ENCODE results near the gene TBC1D17. TPM values are rescaled to one million over a fixed set of nuclear protein-coding genes. Genes with fewer than 3 reads are reported as not detected.

Gene TBC1D17
- polyA plus RNA-seq, 1 donor from 2014 or later = 13.1 TPM

- Histone ChIP-seq H3F3A (ENCODE audit: insufficient read depth, low read length, poor library complexity, severe bottlenecking) (no peaks in the 10 kb centered on the region), H3K79me2 (replicated peaks; ENCODE audit: insufficient read depth, low read length) (peaks cover 29% of the 10 kb centered on the region), H4K20me1 (ENCODE audit: insufficient read depth) (peaks cover 40% of the 10 kb centered on the region), H3K36me3 (ENCODE audit: insufficient read depth, low read length) (no peaks in the 10 kb centered on the region), H3K4me2 (ENCODE audit: low read length) (no peak overlapping the region), H3K9ac (ENCODE audit: low read length) (no peak overlapping the region), H3K4me3 (ENCODE audit: low read length) (no peak overlapping the region), H3K27me3 (ENCODE audit: insufficient read depth, low read depth, low read length) (no peaks in the 10 kb centered on the region), H2AFZ (ENCODE audit: low read depth, low read length) (no peak overlapping the region), H3K9me3 (ENCODE audit: low read length) (no peaks in the 10 kb centered on the region), H3K27ac (ENCODE audit: low read length) (no peak overlapping the region), H3K9me2 (ENCODE audit: insufficient read depth, low read length) (no peaks in the 10 kb centered on the region)
- TF ChIP-seq, protein P1, sequence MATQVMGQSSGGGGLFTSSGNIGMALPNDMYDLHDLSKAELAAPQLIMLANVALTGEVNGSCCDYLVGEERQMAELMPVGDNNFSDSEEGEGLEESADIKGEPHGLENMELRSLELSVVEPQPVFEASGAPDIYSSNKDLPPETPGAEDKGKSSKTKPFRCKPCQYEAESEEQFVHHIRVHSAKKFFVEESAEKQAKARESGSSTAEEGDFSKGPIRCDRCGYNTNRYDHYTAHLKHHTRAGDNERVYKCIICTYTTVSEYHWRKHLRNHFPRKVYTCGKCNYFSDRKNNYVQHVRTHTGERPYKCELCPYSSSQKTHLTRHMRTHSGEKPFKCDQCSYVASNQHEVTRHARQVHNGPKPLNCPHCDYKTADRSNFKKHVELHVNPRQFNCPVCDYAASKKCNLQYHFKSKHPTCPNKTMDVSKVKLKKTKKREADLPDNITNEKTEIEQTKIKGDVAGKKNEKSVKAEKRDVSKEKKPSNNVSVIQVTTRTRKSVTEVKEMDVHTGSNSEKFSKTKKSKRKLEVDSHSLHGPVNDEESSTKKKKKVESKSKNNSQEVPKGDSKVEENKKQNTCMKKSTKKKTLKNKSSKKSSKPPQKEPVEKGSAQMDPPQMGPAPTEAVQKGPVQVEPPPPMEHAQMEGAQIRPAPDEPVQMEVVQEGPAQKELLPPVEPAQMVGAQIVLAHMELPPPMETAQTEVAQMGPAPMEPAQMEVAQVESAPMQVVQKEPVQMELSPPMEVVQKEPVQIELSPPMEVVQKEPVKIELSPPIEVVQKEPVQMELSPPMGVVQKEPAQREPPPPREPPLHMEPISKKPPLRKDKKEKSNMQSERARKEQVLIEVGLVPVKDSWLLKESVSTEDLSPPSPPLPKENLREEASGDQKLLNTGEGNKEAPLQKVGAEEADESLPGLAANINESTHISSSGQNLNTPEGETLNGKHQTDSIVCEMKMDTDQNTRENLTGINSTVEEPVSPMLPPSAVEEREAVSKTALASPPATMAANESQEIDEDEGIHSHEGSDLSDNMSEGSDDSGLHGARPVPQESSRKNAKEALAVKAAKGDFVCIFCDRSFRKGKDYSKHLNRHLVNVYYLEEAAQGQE (IDR thresholded peaks at IDR 0.05; ENCODE audit: borderline replicate concordance) = no peak
- no peak for TF ChIP-seq EZH2 (IDR thresholded peaks at IDR 0.05; ENCODE audit: borderline replicate concordance, insufficient read depth, low read length, poor library complexity, severe bottlenecking)
- TF ChIP-seq RAD21 (conservative IDR thresholded peaks at IDR 0.05) = no peak
- no peak for TF ChIP-seq SMC3 (conservative IDR thresholded peaks at IDR 0.05; ENCODE audit: poor library complexity)
- TF ChIP-seq MXI1 (conservative IDR thresholded peaks at IDR 0.05; ENCODE audit: poor library complexity, severe bottlenecking) = no peak
- TF ChIP-seq, protein P2, sequence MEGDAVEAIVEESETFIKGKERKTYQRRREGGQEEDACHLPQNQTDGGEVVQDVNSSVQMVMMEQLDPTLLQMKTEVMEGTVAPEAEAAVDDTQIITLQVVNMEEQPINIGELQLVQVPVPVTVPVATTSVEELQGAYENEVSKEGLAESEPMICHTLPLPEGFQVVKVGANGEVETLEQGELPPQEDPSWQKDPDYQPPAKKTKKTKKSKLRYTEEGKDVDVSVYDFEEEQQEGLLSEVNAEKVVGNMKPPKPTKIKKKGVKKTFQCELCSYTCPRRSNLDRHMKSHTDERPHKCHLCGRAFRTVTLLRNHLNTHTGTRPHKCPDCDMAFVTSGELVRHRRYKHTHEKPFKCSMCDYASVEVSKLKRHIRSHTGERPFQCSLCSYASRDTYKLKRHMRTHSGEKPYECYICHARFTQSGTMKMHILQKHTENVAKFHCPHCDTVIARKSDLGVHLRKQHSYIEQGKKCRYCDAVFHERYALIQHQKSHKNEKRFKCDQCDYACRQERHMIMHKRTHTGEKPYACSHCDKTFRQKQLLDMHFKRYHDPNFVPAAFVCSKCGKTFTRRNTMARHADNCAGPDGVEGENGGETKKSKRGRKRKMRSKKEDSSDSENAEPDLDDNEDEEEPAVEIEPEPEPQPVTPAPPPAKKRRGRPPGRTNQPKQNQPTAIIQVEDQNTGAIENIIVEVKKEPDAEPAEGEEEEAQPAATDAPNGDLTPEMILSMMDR (IDR thresholded peaks at IDR 0.05; ENCODE audit: poor library complexity, severe bottlenecking) = no peak
- no peak for TF ChIP-seq TAF1 (IDR thresholded peaks at IDR 0.05; ENCODE audit: low read depth)
- no peak for TF ChIP-seq EP300 (conservative IDR thresholded peaks at IDR 0.05; ENCODE audit: poor library complexity, severe bottlenecking)
- TF ChIP-seq POLR2AphosphoS5 (IDR thresholded peaks at IDR 0.05) = no peak
Measured at GRCh38 chr19:49857061-49857837, 20.3 kb upstream of the TBC1D17 start.

DNA sequence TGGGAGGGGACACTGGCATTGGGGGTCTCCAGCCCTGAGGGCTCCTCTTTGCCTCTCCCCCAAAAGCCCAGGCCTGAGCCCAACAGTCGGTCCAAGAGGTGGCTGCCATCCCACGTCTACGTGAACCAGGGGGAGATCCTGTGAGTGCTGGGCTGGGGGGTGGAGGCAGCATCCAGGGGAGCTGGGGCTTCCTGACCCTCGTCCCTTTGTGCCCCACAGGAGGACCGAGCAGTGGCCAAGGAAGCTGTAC is 19.7 kb upstream of the TBC1D17 start:
- H3K9me2 ChIP-seq (ENCODE audit: insufficient read depth, low read length) = no peaks in the 10 kb centered on the region
- no peaks in the 10 kb centered on the region for H3K27me3 ChIP-seq (ENCODE audit: insufficient read depth, low read depth, low read length)
- H3K36me3 ChIP-seq (ENCODE audit: insufficient read depth, low read length) = no peaks in the 10 kb centered on the region
- H3K9ac ChIP-seq (ENCODE audit: low read length) = no peak overlapping the region
- no peaks in the 10 kb centered on the region for H3F3A ChIP-seq (ENCODE audit: insufficient read depth, low read length, poor library complexity, severe bottlenecking)
- H4K20me1 ChIP-seq (ENCODE audit: insufficient read depth) = peaks cover 35% of the 10 kb centered on the region
- H2AFZ ChIP-seq (ENCODE audit: low read depth, low read length) = no peak overlapping the region
- TF ChIP-seq, protein P2 (IDR thresholded peaks at IDR 0.05; ENCODE audit: poor library complexity, severe bottlenecking) = no peak
- no peak for TF ChIP-seq TAF1 (IDR thresholded peaks at IDR 0.05; ENCODE audit: low read depth)
- TF ChIP-seq, protein P1 (IDR thresholded peaks at IDR 0.05; ENCODE audit: borderline replicate concordance) = no peak
- TF ChIP-seq SMC3 (conservative IDR thresholded peaks at IDR 0.05; ENCODE audit: poor library complexity) = no peak
- TF ChIP-seq EP300 (conservative IDR thresholded peaks at IDR 0.05; ENCODE audit: poor library complexity, severe bottlenecking) = no peak
- TF ChIP-seq POLR2AphosphoS5 (IDR thresholded peaks at IDR 0.05) = no peak
- TF ChIP-seq MXI1 (conservative IDR thresholded peaks at IDR 0.05; ENCODE audit: poor library complexity, severe bottlenecking) = no peak
- no peak for TF ChIP-seq EZH2 (IDR thresholded peaks at IDR 0.05; ENCODE audit: borderline replicate concordance, insufficient read depth, low read length, poor library complexity, severe bottlenecking)
- no peak for TF ChIP-seq RAD21 (conservative IDR thresholded peaks at IDR 0.05)
- no peaks in the 10 kb centered on the region for H3K9me3 ChIP-seq (ENCODE audit: low read length)
- no peak overlapping the region for H3K4me3 ChIP-seq (ENCODE audit: low read length)
- H3K27ac ChIP-seq (ENCODE audit: low read length) = no peak overlapping the region
- H3K79me2 ChIP-seq (replicated peaks; ENCODE audit: insufficient read depth, low read length) = peaks cover 24% of the 10 kb centered on the region
- no peak overlapping the region for H3K4me2 ChIP-seq (ENCODE audit: low read length)

Data from neural cell (in vitro differentiated cells).